ENCODE measurements around the gene LTBP4.

The LTBP4 gene

DNA sequence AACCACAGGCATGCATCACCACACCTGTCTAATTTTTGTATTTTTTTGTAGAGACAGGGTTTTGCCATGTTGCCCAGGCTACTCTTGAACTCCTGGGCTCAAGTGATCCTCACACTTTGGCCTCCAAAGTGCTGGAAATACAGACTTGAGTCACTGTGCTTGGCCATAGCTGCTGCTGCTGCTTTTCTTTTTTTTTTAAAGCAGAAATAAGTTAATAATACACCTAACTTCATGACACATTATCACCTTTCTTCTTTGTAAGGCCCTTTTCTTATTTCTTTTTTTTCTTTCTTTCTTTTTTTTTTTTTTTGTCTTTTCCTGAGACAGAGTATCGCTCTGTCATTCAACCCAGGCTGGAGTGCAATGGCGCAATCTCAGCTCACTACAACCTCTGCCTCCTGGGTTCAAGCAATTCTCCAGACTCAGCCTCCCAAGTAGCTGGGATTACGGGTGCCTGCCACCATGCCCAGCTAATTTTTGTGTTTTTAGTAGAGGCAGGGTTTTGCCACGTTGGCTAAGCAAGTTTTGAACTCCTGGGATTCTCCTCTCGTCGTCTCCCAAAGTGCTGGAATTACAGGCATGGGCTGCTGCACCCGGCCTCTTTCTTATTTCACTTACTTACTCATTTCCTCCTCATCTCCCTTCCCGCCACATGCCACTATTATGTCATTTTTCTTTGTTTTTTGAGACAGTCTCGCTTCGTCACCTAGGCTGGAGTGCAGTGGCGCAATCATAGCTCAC, 15.8 kb upstream of the LTBP4 start:
- TF ChIP-seq CTCF (conservative IDR thresholded peaks at IDR 0.05), result no peak
- H3K27ac ChIP-seq, result no peak overlapping the region

DNA sequence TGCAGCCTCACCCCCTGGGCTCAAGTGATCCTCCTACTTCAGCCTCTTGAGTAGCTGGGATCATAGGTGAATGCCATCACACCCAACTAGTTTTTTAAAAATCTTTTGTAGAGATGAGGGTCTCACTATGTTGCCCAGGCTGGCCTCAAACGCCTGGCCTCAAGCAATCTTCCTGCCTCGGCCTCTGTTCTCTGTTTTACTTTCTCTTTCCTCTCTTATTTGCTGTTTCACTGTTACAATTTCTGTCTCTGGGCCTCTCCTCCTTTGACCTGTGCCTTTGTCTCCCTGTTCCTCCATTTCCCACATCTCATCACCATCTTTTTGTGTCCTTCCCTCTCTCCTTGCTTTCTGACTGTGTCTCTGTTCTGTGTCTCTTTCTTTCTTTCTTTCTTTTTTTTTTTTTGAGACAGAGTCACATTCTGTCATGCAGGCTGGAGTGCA, 15.2 kb upstream of the LTBP4 start:
- no peak for TF ChIP-seq CTCF (conservative IDR thresholded peaks at IDR 0.05)
- H3K27ac ChIP-seq, result no peak overlapping the region

DNA sequence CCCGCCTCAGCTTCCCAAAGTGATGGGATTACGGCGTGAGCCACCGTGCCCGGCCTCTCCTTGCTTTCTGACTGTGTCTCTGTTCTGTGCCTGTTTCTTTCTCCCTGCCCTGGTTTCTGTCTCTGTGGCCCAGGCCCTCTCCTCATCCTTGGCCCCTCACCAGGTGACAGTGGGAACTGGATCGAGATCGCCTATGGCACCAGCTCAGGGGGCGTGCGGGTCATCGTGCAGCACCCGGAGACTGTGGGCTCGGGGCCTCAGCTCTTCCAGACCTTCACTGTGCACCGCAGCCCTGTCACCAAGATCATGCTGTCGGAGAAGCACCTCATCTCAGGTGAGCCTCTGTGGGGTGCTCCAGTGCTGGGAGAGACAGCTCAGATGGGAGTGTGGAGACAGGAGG, 14.6 kb upstream of the LTBP4 start:
- no peak for TF ChIP-seq CTCF (conservative IDR thresholded peaks at IDR 0.05)
- H3K27ac ChIP-seq, result no peak overlapping the region

- no peak for TF ChIP-seq CTCF (conservative IDR thresholded peaks at IDR 0.05)
- no peak overlapping the region for H3K27ac ChIP-seq
Measured at GRCh38 chr19:40588110-40588854, 12.9 kb upstream of the LTBP4 start.

DNA sequence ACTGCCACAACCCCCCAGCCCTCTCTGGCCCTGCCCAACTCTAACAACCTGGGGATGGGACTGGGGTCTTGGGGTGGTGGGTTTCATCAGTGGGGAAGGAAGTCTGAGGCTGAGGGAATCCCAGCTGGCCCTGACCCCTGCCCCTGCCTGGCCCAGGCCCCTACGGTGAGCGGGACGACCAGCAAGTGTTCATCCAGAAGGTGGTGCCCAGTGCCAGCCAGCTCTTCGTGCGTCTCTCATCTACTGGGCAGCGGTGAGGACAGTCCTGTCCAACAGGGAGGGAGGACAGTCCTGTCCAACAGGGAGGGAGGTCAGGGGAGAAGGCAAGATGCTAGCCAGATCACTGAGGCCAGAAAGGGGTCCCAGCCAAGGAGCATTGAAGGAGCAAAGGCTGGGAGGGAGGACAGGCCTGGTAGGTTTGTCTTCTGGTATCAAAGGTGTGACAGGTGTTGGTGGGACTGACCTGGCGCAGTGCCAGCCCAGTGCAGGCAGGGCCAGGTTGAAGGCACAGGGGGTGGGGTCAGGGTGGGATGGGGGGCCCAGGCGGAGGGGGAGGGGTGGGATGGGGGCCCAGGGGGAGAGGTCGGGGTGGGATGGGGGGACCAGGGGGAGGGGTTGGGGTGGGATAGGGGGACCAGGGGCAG, 12.1 kb upstream of the LTBP4 start:
- no peak for TF ChIP-seq CTCF (conservative IDR thresholded peaks at IDR 0.05)
- no peak overlapping the region for H3K27ac ChIP-seq

GRCh38 chr19:40589591-40590429, 11.4 kb upstream of the LTBP4 start:
- no peak overlapping the region for H3K27ac ChIP-seq
- no peak for TF ChIP-seq CTCF (conservative IDR thresholded peaks at IDR 0.05)

Measured in VCaP (cell line).